Activated naive CD4-positive, alpha-beta T cell treated with anti-CD3 and anti-CD28 coated beads for 36 hours (primary cell): ENCODE data around the gene ZNF385A. TPM values are rescaled to one million over a fixed set of nuclear protein-coding genes. Genes with fewer than 3 reads are reported as not detected.

Experiments used
- CTCF ChIA-PET: fragments of 350-600 bp; sonication (Branson Sonifier 250); formaldehyde crosslinking; loops from one replicate; lab custom pipeline; 2021; ENCODE audit warnings: antibody characterized with exemption; lab: Charles Lee
- DNase-seq: peaks from one replicate; pipeline ENCODE4 v3.0.0-alpha.2; 2020
- H3K27ac Mint-ChIP-seq: one replicate; pipeline ENCODE4 v1.8.0; 2021; ENCODE audit warnings: mild to moderate bottlenecking, mixed read lengths
- H3K27me3 Mint-ChIP-seq: one replicate; pipeline ENCODE4 v1.8.0; 2021; ENCODE audit warnings: low read depth, mixed read lengths
- H3K36me3 Mint-ChIP-seq: one replicate; pipeline ENCODE4 v1.8.0; 2021; ENCODE audit warnings: low read depth, mixed read lengths
- H3K4me1 Mint-ChIP-seq: one replicate; pipeline ENCODE4 v1.8.0; 2021; ENCODE audit warnings: low read depth, mixed read lengths
- H3K4me3 Mint-ChIP-seq: one replicate; pipeline ENCODE4 v1.8.0; 2021; ENCODE audit warnings: mild to moderate bottlenecking, moderate library complexity, mixed read lengths
- H3K9me3 Mint-ChIP-seq: one replicate; pipeline ENCODE4 v1.8.0; 2021; ENCODE audit warnings: mixed read lengths
- intact Hi-C: fragments of 100-400 bp; cut with micrococcal nuclease; formaldehyde crosslinking; loops from one replicate; pipeline ENCODE4 v1.15.1; 2023
- total RNA-seq, 2 experiments: library from RNA; stranded (reverse); gene quantifications; one replicate each; pipeline ENCODE4 v1.2.3, GENCODE V29; 2021

The ZNF385A gene
- total RNA-seq, 2 experiments from 2014 or later = 0.93 to 1.1 TPM

DNA sequence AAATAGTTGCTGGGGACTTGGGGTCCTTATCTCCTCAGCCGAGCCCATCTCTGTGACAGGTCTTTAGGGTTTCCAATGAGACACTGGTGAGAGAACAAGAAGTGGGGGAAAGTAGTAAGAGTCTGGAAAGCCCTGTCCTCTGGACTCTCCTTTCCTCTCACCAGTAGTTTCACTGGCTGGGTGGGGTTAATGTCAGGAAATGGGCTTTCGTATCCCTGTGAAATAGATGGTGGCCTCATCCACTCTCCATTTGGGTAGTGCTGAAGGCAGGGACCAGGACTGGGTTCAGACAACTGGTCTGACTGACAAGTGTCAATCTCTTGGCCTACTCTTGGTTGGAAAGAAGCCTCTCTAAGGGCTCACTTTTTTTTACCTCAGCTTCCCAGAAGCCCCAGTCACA lies 7.5 kb downstream of the ZNF385A start:
- no peak overlapping the region for H3K27ac Mint-ChIP-seq
- no peaks in the 10 kb centered on the region for H3K27me3 Mint-ChIP-seq
- no peaks in the 10 kb centered on the region for H3K36me3 Mint-ChIP-seq
- H3K4me1 Mint-ChIP-seq = peaks cover 19% of the 10 kb centered on the region
- intact Hi-C loops = no loop called here
- no peak for DNase-seq
- CTCF ChIA-PET = interaction anchor here (0.6 to 1.1 kb wide), 2 partner anchors 163 to 1347 kb away, joined by 3 to 5 read pairs; no protein-coding TSS in a partner anchor
- no peaks in the 10 kb centered on the region for H3K9me3 Mint-ChIP-seq
- no peak overlapping the region for H3K4me3 Mint-ChIP-seq

DNA sequence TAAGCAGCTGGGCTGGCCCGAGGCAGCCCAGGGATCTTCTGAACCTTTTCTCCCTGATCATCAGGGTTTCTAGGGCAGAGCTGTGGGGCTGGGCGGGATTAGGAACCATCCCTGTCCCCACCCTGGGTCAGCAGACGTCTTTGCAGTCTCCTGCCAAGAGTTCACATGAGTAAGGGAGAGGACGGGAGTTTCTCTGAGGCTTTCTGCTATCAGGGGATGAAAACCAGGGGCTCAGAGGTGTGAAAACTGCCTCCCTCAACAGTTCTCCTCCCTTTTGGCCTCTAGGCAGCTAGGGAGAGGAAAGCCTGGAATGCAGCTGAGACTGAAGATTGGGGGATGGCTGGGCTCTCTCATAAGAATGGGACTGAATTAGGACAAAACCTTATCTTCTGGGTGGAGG lies 7.9 kb downstream of the ZNF385A start:
- CTCF ChIA-PET = interaction anchor here (0.6 to 1.1 kb wide), 3 partner anchors 85 to 1348 kb away, joined by 3 to 5 read pairs (median 5); no protein-coding TSS in a partner anchor
- DNase-seq = no peak
- no peak overlapping the region for H3K4me3 Mint-ChIP-seq
- no peaks in the 10 kb centered on the region for H3K27me3 Mint-ChIP-seq
- intact Hi-C loops = no loop called here
- H3K36me3 Mint-ChIP-seq = no peaks in the 10 kb centered on the region
- H3K9me3 Mint-ChIP-seq = no peaks in the 10 kb centered on the region
- peaks cover 22% of the 10 kb centered on the region for H3K4me1 Mint-ChIP-seq
- H3K27ac Mint-ChIP-seq = no peak overlapping the region

DNA sequence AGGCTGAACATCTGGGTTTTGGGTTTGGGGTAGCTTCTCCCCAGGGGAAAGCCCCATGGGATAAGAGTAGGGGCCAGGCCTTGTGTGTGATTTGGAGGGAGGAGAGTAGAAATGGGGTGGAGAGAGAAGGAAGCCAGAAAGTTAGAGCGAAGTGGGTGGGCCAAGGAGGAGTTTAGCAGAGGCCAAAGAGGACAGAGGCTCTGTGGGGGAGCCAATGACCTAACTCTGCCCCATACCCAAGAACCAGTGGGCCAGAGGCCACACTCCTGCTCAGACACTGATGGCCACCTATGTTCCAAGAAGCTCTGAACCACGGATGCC lies 9.3 kb downstream of the ZNF385A start:
- no peak overlapping the region for H3K4me3 Mint-ChIP-seq
- DNase-seq = no peak
- no peak overlapping the region for H3K27ac Mint-ChIP-seq
- intact Hi-C loops = no loop called here
- no peaks in the 10 kb centered on the region for H3K36me3 Mint-ChIP-seq
- CTCF ChIA-PET = interaction anchor here (0.7 to 1.0 kb wide), 2 partner anchors 24 to 82 kb away, joined by 3 read pairs; no protein-coding TSS in a partner anchor
- no peaks in the 10 kb centered on the region for H3K27me3 Mint-ChIP-seq
- H3K9me3 Mint-ChIP-seq = no peaks in the 10 kb centered on the region
- H3K4me1 Mint-ChIP-seq = peaks cover 22% of the 10 kb centered on the region

DNA sequence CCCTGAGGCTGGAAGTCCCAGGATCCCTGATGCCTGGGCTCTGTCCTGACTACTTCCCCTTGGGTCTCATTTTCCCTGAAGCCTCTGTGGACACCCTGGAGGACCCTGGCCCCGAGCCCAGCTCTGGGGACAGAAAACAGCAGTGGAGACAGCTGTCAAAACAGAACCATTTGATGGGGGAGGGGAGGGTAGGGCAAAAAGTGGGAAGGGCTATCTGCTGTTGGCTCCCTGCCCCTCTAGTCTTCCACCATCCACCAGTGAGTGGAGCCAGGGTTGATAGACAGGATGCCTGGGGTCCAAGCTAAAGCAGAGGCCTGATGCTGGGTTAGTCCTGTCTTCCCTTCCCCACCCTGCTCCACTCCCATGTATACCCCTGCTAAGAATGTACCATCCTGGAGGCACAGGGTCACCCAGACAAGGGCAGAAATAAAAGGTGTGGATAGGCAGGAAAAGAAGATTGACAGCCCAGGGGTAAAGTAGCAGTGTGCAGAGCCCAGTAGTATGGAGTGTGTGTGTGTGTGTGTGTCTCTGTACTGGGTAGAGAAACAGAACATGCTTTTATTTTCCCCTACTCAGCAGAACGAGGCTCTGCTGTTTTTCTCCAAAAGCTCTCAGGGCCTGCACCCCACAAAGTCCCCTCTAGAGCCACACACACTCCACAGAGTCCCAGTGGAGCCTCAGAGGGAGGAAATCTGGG lies 9.8 kb downstream of the ZNF385A start:
- H3K4me1 Mint-ChIP-seq = peaks cover 21% of the 10 kb centered on the region
- H3K27me3 Mint-ChIP-seq = no peaks in the 10 kb centered on the region
- no peak overlapping the region for H3K4me3 Mint-ChIP-seq
- intact Hi-C loops = no loop called here
- no peak overlapping the region for H3K27ac Mint-ChIP-seq
- CTCF ChIA-PET = interaction anchor here (0.7 to 1.3 kb wide), 4 partner anchors 19 to 173 kb away, joined by 3 read pairs; no protein-coding TSS in a partner anchor
- H3K9me3 Mint-ChIP-seq = no peaks in the 10 kb centered on the region
- DNase-seq = no peak
- H3K36me3 Mint-ChIP-seq = no peaks in the 10 kb centered on the region

DNA sequence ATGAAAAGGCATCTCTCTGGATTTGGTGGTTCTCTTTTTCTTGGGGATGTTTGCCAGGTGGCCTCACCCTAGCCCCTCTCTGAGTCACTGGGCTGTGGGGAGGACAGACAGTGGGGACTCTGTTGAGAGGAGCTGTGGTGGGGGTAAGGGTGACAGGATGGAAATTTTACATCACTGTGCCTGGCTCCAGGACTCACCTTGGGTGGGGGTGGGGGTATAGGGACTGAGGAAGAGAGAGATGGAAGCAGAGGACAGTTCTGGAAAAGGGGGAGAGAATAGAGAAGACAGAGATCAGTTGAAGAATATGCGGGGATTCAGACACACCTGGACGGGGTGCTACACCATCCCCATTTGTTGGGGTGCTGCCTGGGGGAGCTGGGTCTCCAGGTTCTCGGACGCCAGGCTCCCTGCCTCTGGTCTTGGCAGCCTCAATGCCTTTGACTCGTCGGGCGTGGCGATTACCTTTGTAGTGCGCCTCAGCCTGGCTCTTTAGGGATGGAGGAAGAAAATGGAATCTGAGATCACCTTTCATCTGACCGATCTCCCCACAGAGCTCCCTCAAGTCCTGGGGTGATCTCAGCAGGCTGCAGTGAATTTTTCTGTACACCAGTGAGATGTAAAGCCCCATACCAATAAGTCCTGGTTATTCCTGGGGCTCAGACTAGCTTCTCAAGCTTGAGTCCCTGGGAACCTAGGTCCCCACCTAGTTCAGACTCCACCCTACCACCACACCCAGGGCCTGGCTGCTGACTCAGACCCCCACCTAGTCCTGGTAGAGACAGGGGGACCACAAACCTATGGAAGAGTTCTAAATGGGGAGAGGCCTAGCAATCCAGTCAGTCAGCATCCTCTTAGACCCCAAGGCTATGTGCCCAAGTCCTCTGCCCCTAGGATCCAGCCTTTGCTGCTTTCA lies 10.6 kb downstream of the ZNF385A start:
- CTCF ChIA-PET = interaction anchor here (0.6 to 1.3 kb wide), 3 partner anchors 19 to 172 kb away, joined by 3 to 4 read pairs (median 3); partner anchors contain the start of gene COPZ1

DNA sequence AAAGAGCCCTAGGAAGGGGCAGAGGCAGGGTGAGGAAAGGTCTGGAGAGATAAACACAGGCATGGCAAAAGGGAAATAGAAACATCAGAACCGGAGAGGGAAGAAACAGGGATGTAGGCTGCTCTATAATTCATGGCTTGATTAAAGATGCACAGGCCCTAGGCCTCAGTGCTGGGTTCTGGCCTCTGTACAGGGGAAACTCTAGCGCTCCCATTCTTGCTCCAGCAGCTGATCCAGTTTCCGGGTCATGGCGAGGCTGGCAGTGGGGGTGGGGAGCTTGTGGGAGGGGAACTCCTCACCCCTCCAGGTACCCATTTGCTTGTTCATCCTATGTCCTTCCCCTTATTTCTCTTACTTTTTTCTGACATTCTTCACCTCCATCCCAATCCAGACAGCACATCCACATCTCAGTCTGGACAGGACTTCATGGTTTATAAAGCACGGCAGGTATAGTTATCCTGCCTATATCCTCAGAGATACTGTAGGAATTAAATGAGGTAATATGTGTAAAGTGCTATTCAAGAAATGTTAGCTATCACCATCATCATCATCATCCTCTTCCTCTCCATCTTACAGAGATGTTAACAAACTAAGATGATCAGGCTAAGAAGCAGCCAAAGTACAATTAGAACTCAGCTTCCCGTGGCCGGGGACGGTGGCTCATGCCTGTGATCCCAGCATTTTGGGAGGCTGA lies 12.3 kb downstream of the ZNF385A start:
- Mint-ChIP-seq H3K36me3 (no peaks in the 10 kb centered on the region), H3K9me3 (no peaks in the 10 kb centered on the region), H3K27ac (no peak overlapping the region), H3K27me3 (no peaks in the 10 kb centered on the region), H3K4me3 (no peak overlapping the region), H3K4me1 (peaks cover 29% of the 10 kb centered on the region)
- DNase-seq = peak; percentile 52
- intact Hi-C loops = no loop called here
- CTCF ChIA-PET = interaction anchor here (0.8 to 2.5 kb wide), 6 partner anchors 8 to 165 kb away, joined by 3 to 14 read pairs (median 5); partner anchors contain the start of gene COPZ1

More for the DNA sequence above, 10.6 kb downstream of the ZNF385A start:
- no peak overlapping the region for H3K4me3 Mint-ChIP-seq
- no peaks in the 10 kb centered on the region for H3K27me3 Mint-ChIP-seq
- H3K4me1 Mint-ChIP-seq = peaks cover 23% of the 10 kb centered on the region
- no peaks in the 10 kb centered on the region for H3K36me3 Mint-ChIP-seq
- H3K9me3 Mint-ChIP-seq = no peaks in the 10 kb centered on the region
- DNase-seq = no peak
- intact Hi-C loops = no loop called here
- no peak overlapping the region for H3K27ac Mint-ChIP-seq

DNA sequence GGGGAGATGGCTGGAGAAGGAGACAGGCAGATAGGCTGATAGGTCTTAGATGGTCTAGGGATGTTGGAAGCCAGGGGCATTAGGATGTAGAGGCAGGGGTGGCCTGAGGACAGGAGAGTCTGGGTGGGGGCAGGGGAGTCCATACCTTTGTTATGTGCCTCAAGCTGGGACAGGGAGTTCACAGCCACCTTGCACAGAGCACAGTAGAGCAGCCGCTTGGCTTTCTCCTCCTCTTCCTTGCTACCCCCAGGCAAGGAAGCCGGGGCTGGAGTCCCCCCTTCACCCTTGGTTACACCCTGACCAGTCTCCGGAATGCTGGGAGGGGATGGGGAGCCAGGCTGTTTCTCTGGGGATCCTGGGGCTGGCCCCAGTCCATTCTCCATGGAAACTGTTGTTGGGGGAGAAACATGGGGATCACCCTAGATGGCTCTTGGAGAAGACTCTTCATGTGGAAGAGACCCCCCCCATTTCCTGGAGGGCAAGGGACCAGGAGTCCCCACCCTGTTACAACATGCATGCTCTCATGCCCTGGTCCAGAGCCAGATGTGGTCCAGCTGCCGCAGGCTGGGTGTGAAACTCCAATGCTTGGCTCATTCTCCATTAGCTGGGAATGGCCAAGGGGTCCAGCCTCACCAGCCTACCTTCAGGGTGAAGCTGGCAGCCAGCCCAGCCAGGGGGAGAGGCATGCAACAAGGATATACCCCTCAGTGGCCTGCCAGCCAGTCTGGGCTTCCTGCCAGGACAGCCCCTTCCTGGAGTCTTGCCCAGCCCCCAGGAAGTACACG lies 13.0 kb downstream of the ZNF385A start:
- Mint-ChIP-seq H3K27me3 (no peaks in the 10 kb centered on the region), H3K27ac (no peak overlapping the region), H3K4me1 (peaks cover 29% of the 10 kb centered on the region), H3K36me3 (no peaks in the 10 kb centered on the region), H3K4me3 (no peak overlapping the region), H3K9me3 (no peaks in the 10 kb centered on the region)
- no peak for DNase-seq
- intact Hi-C loops = no loop called here
- CTCF ChIA-PET = interaction anchor here (0.9 to 2.5 kb wide), 13 partner anchors 8 to 170 kb away, joined by 3 to 18 read pairs (median 6); no protein-coding TSS in a partner anchor

DNA sequence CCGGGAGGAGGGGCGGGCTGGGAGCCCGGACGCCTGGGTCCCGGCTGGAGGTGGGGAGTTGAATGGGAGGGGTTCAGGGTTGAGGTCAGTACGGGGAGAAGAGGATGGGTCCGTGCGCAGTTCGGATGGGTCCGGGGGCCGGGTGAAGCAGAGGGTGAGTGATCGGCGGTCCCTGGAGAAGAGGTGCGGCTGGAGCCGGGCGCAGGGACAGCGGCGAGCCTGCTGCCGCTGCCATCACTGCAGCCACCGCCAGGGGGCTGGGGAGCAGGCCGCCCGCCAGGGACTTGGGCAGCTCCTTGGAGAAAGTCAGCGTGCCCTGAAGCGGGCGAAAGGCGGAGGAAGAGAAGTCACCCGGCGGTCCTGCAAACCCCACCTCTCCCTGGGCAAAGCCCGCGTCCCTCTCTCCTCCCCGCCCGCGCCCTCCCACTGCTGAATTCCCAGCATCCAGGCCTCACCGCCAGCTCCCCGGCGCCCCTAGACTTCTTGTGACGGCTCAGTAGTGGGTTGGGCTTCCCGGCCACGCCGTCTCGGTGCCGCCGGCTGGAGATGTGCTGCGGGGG lies 14.3 kb downstream of the ZNF385A start:
- CTCF ChIA-PET = interaction anchor here (0.6 to 2.5 kb wide), 15 partner anchors 9 to 178 kb away, joined by 3 to 18 read pairs (median 5); no protein-coding TSS in a partner anchor
- DNase-seq = no peak
- H3K9me3 Mint-ChIP-seq = no peaks in the 10 kb centered on the region
- H3K4me1 Mint-ChIP-seq = peaks cover 29% of the 10 kb centered on the region
- no peaks in the 10 kb centered on the region for H3K27me3 Mint-ChIP-seq
- intact Hi-C loops = no loop called here
- H3K4me3 Mint-ChIP-seq = peak overlapping the region; percentile 31
- H3K36me3 Mint-ChIP-seq = no peaks in the 10 kb centered on the region
- no peak overlapping the region for H3K27ac Mint-ChIP-seq

DNA sequence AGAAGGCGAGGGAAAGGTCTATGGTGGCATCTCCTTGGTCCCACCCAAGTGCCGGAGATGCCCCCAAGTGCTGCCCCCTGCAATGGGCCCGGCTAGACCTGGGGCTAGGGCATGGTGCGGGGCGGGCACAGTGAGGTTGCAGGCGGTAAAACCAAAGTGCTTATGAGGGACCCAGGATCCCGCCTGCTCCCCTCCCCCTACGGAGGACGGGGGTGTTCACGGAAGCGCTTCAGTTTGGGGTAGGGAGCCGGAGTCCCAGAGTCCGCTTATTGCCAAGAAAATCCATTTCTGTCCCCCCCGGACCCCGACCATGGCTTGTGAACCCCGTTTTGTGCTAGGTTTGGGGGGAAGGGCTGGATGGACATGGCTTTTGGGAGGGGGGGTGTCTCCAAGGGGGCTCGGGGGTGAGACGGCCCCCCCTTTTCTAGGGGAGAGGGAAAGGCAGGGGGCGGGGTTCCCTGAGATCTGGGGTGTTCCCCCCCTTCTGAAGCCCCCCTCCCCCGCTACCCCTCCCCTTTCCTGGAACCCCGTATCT lies 14.9 kb downstream of the ZNF385A start:
- Mint-ChIP-seq H3K27me3 (no peaks in the 10 kb centered on the region), H3K27ac (no peak overlapping the region), H3K36me3 (no peaks in the 10 kb centered on the region), H3K9me3 (no peaks in the 10 kb centered on the region), H3K4me1 (peaks cover 34% of the 10 kb centered on the region), H3K4me3 (no peak overlapping the region)
- intact Hi-C loops = loop anchor here (5.0 kb wide), 1 partner anchor 352 kb away; no protein-coding TSS in a partner anchor
- no peak for DNase-seq
- CTCF ChIA-PET = interaction anchor here (0.6 to 1.8 kb wide), 6 partner anchors 9 to 177 kb away, joined by 3 to 18 read pairs (median 6); no protein-coding TSS in a partner anchor

DNA sequence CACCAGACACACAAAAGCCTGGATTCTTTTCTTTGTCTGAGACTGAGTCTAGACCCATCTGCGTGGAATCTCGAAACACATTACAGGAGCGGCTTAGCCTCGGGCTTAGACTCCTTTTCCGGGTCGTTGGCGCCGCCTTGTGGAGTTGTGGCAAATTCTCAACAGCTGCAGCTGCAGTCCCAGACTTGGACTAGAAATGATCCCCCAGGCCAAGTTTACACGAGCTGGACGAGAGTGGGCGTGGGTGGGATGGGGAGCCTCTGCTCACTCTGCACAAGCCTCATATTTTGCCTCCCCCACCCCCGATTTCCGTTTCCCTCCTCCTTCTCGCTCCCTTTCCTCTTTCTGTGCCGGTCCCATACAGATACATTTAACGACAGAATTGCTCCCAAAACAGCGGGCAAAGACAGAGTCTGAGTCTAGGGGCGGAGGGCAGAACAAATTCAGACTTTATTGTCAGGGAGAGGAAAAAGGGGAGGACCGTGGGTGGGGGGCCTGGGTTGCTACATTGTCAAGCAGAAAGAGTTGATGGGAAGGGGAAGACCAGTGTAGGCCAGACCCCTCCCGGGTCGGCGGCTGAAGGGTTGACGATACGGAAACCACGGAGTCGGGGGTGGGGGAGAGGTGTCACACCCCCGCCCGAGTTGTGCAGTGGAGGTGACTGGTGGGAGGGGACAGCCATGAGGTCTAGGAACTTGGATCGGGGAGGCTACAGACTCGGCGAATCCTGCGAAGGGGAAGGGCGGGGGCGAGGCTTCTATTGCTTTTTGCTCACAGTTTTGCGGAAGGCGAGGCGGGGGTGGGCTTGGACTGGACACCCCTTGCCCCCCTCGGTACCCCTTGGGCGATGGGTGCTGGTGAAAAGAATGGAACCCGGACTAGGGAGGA lies 15.6 kb downstream of the ZNF385A start:
- H3K27ac Mint-ChIP-seq = no peak overlapping the region
- H3K27me3 Mint-ChIP-seq = no peaks in the 10 kb centered on the region
- peak; percentile 97 for DNase-seq
- H3K4me1 Mint-ChIP-seq = peaks cover 41% of the 10 kb centered on the region
- H3K36me3 Mint-ChIP-seq = no peaks in the 10 kb centered on the region
- no peaks in the 10 kb centered on the region for H3K9me3 Mint-ChIP-seq
- H3K4me3 Mint-ChIP-seq = peak overlapping the region; percentile 23
- CTCF ChIA-PET = interaction anchor here (0.5 to 4.1 kb wide), 28 partner anchors 9 to 324 kb away, joined by 3 to 64 read pairs (median 5); partner anchors contain the start of genes COPZ1 and ZNF385A
- intact Hi-C loops = loop anchor here (1.0 to 5.0 kb wide), 6 partner anchors 10 to 352 kb away; no protein-coding TSS in a partner anchor
